Chondrocyte (in vitro differentiated cells): ENCODE results near the gene FRMD4A. TPM values are rescaled to one million over a fixed set of nuclear protein-coding genes. Genes with fewer than 3 reads are reported as not detected.

ENCODE experiments used
- DNase-seq: peaks from one replicate; pipeline ENCODE4 v3.0.0; 2021; ENCODE audit warnings: mixed read lengths, low spot score
- H3K27ac Mint-ChIP-seq: one replicate; pipeline ENCODE4 v1.8.0; 2021; ENCODE audit warnings: mild to moderate bottlenecking, moderate library complexity, mixed read lengths; ENCODE audit not compliant: unreplicated experiment
- H3K27me3 Mint-ChIP-seq: 2 replicates; pipeline ENCODE4 v1.8.0; 2021; ENCODE audit warnings: low read depth, mixed read lengths
- H3K36me3 Mint-ChIP-seq: 2 replicates; pipeline ENCODE4 v1.8.0; 2021; ENCODE audit warnings: low read depth, mixed read lengths
- H3K4me1 Mint-ChIP-seq: 2 replicates; pipeline ENCODE4 v1.8.0; 2021; ENCODE audit warnings: low read depth, mild to moderate bottlenecking, mixed read lengths
- H3K4me3 Mint-ChIP-seq: one replicate; pipeline ENCODE4 v1.8.0; 2021; ENCODE audit warnings: mild to moderate bottlenecking, moderate library complexity, mixed read lengths; ENCODE audit not compliant: unreplicated experiment
- H3K9me3 Mint-ChIP-seq: 2 replicates; pipeline ENCODE4 v1.8.0; 2021; ENCODE audit warnings: low read depth, mixed read lengths
- total RNA-seq: library from RNA; stranded (reverse); gene quantifications from 3 replicates; pipeline ENCODE4 v1.2.1, GENCODE V29; 2021
- TF ChIP-seq, protein P1 (sequence below): fragments of 200-600 bp; sonication (generic); IDR thresholded peaks from 2 replicates; pipeline ENCODE4 v1.5.0; 2021; ENCODE audit warnings: antibody characterized with exemption, mild to moderate bottlenecking, moderate library complexity

FRMD4A gene
- total RNA-seq, 1 donor from 2014 or later = 129 TPM

DNA sequence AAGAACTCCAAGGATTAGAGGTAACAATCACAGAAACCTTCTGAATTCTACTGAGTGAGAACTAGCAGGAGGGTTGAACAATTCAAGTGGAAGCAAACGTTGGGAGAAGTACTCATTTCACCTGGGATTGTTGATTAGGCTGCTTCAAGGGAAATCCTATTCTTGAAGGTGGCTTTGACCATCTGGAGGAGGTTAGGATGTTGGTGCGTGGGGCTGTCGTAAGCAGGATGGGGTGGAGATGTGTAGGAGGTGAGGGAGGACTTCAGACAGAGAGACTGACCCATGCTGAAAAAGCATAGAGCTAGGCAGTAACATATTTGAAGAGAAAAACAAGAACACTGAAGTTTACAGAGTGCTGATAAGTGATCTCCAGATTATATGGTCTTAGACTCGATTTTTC lies 147.9 kb downstream of the FRMD4A start:
- no peak for DNase-seq
- H3K4me1 Mint-ChIP-seq = peaks cover 15% of the 10 kb centered on the region

DNA sequence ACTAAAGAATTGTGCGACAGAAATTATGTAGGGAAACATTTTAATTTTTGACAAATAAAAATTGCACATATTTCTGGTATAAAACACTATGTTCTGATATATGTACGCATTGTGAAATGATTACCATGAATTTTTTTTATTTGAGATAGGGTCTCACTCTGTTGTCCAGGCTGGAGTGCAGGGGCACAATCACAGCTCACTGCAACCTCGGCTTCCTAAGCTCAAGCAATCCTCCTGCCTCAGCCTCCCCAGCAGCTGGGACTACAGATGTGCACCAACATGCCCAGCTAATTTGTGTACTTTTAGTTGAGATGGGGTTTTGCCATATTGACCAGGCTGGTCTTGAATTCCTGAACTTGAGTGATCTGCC lies 149.2 kb downstream of the FRMD4A start:
- Mint-ChIP-seq H3K27me3 (no peaks in the 10 kb centered on the region), H3K36me3 (no peaks in the 10 kb centered on the region), H3K4me1 (peaks cover 18% of the 10 kb centered on the region), H3K27ac (no peak overlapping the region), H3K9me3 (no peaks in the 10 kb centered on the region), H3K4me3 (no peak overlapping the region)
- no peak for DNase-seq
- TF ChIP-seq, protein P1, sequence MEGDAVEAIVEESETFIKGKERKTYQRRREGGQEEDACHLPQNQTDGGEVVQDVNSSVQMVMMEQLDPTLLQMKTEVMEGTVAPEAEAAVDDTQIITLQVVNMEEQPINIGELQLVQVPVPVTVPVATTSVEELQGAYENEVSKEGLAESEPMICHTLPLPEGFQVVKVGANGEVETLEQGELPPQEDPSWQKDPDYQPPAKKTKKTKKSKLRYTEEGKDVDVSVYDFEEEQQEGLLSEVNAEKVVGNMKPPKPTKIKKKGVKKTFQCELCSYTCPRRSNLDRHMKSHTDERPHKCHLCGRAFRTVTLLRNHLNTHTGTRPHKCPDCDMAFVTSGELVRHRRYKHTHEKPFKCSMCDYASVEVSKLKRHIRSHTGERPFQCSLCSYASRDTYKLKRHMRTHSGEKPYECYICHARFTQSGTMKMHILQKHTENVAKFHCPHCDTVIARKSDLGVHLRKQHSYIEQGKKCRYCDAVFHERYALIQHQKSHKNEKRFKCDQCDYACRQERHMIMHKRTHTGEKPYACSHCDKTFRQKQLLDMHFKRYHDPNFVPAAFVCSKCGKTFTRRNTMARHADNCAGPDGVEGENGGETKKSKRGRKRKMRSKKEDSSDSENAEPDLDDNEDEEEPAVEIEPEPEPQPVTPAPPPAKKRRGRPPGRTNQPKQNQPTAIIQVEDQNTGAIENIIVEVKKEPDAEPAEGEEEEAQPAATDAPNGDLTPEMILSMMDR = no peak

More for the DNA sequence above, 147.9 kb downstream of the FRMD4A start:
- Mint-ChIP-seq H3K36me3 (no peaks in the 10 kb centered on the region), H3K4me3 (no peak overlapping the region), H3K27ac (no peak overlapping the region), H3K27me3 (no peaks in the 10 kb centered on the region), H3K9me3 (no peaks in the 10 kb centered on the region)
- TF ChIP-seq, protein P1 = no peak

DNA sequence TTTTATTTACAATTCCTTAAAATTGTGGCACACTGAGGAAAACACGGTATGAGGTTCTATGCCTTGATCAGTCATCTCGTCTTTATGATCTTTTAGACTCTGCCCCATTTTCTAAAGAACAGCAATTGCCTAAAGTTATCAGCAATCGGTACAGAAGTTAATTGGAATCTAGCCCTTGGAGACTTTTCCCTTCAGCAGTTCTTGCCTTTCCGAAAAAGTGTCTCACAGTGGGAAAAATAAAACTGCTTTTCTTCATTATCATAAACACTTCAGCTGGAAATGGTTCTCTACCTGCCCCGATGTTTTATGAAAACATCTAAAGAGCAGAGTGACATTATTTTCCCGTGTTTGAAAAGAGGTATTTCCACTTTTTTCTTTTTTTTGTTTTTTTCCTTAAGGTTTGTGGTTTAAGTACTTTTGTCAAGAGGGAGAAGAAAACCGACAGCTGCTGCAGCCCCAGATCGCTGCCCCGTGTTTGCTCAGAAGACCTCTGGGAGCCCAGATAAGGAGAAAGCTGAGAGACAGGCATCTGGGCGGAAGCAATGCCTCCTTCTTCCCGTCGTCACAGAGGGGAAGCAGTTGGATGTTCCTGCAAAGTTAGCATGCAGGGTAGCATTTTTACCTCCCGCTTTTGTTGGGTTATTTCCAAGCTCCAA lies 149.7 kb downstream of the FRMD4A start:
- Mint-ChIP-seq H3K27me3 (no peaks in the 10 kb centered on the region), H3K4me1 (peaks cover 18% of the 10 kb centered on the region), H3K4me3 (no peak overlapping the region), H3K36me3 (no peaks in the 10 kb centered on the region), H3K9me3 (no peaks in the 10 kb centered on the region), H3K27ac (no peak overlapping the region)
- no peak for DNase-seq
- TF ChIP-seq, protein P1 = no peak

DNA sequence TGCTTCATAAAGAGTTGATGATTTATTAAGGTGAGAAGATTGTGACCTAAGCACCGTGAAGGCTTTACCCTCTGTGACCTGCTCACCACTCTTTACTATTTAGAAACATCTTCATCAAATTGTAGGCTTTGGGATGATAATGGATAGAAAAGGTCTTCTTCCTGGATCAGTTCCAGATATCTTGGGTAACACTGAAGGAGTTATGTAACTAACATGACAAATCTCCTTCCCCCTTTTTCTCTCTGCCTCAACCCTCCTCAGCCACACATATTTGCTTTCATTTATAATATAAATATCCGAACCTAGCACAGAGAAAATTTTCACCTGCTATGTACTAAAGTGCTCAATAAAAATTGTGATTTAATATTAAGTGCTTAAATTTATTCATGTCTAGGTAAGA lies 151.5 kb downstream of the FRMD4A start:
- no peaks in the 10 kb centered on the region for H3K36me3 Mint-ChIP-seq
- peaks cover 15% of the 10 kb centered on the region for H3K4me1 Mint-ChIP-seq
- no peak overlapping the region for H3K27ac Mint-ChIP-seq
- H3K4me3 Mint-ChIP-seq = no peak overlapping the region
- no peaks in the 10 kb centered on the region for H3K9me3 Mint-ChIP-seq
- no peaks in the 10 kb centered on the region for H3K27me3 Mint-ChIP-seq
- TF ChIP-seq, protein P1 = no peak
- no peak for DNase-seq

DNA sequence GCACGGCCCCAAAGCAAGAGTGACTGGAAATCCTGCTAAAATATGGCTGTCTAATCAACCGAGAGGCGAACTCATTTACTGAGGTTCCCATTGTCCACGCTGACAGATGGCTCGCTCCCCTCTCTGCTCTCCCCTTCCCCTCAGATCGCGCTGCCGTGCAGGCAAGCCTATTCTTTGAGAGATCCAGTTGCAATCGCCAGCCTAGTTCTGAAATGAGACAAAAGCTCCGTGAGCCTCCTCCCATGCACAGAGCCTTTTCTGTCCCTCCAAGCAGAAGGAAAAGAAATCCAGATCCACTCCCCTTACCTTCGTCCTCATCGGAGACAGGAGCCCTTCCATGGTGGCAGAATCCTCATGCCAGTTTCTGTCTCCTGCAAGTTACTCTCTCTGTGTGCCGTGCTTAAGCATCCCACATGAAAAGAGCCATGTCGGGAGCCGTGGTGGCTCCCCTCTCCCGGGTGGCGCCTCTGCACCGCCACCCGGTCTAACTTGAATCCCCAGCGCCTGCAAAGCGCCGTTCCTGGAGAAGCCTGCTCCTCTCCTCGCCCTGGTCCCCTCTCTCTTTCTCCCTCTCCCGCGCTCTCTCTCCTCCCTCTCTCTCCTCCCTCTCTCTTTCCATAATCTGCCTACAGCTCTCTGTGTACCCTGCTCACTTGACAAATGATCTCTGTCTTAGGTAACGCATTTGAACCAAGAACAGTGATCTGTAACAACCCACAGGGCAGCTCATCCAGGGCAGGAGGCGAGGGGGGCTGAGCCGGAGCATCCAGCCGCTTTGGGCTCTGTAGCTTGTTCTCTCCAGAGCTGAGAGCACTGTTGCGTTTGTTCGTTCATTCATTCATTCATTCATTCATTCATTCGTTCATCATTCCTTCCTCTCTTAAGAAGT lies 156.8 kb downstream of the FRMD4A start:
- TF ChIP-seq, protein P1 = peak; percentile 38
- DNase-seq = no peak
- Mint-ChIP-seq H3K36me3 (no peaks in the 10 kb centered on the region), H3K9me3 (no peaks in the 10 kb centered on the region), H3K27ac (peak overlapping the region; percentile 81), H3K4me3 (peak overlapping the region; percentile 89), H3K4me1 (peaks cover 55% of the 10 kb centered on the region), H3K27me3 (no peaks in the 10 kb centered on the region)
